Loucy (cell line): ENCODE measurements around the gene TENM4.
"Not testable (repeated sequence)": the region's sequence is repeated elsewhere in the genome, so short reads cannot be mapped to it uniquely, and the experiment has no call there.

Experiments
- H2AFZ ChIP-seq: fragments of 200-600 bp; sonication (generic); 2 replicates; pipeline ENCODE4 v1.6.0; 2016; ENCODE audit warnings: antibody characterized with exemption, mild to moderate bottlenecking, low read length, moderate library complexity
- H3F3A ChIP-seq: fragments of 200-600 bp; 2 replicates; pipeline ENCODE4 v1.6.0; 2016; ENCODE audit warnings: antibody characterized with exemption, low read depth, mild to moderate bottlenecking
- H3K27me3 ChIP-seq: fragments of 200-600 bp; sonication (generic); 2 replicates; pipeline ENCODE4 v1.6.1; 2014; ENCODE audit warnings: low read length, mild to moderate bottlenecking; ENCODE audit not compliant: insufficient read depth, poor library complexity, severe bottlenecking
- H3K36me3 ChIP-seq: fragments of 200-600 bp; sonication (generic); 2 replicates; pipeline ENCODE4 v1.6.1; 2016; ENCODE audit warnings: low read length; ENCODE audit not compliant: insufficient read depth
- H3K4me1 ChIP-seq: fragments of 200-600 bp; sonication (generic); 2 replicates; pipeline ENCODE4 v1.5.1; 2014; ENCODE audit warnings: low read length, mild to moderate bottlenecking; ENCODE audit not compliant: insufficient read depth, poor library complexity, severe bottlenecking
- H3K4me2 ChIP-seq: fragments of 200-600 bp; sonication (generic); 2 replicates; pipeline ENCODE4 v1.6.0; 2014; ENCODE audit warnings: antibody characterized with exemption, low read length, low read depth, mild to moderate bottlenecking; ENCODE audit not compliant: poor library complexity, severe bottlenecking
- H3K4me3 ChIP-seq: fragments of 200-600 bp; sonication (generic); 2 replicates; pipeline ENCODE4 v1.5.1; 2014; ENCODE audit warnings: low read length, mild to moderate bottlenecking, mixed read lengths; ENCODE audit not compliant: poor library complexity, severe bottlenecking
- H3K79me2 ChIP-seq: fragments of 200-600 bp; sonication (generic); 2 replicates; pipeline ENCODE4 v1.6.1; 2014; ENCODE audit warnings: low read length; ENCODE audit not compliant: insufficient read depth
- H3K9ac ChIP-seq: fragments of 200-600 bp; sonication (generic); 2 replicates; pipeline ENCODE4 v1.6.0; 2014; ENCODE audit warnings: mild to moderate bottlenecking, low read depth, low read length, moderate library complexity; ENCODE audit not compliant: poor library complexity, severe bottlenecking
- H3K9me2 ChIP-seq: fragments of 200-600 bp; sonication (generic); replicated peaks from 2 replicates; pipeline ENCODE4 v1.6.1; 2016; ENCODE audit warnings: low read depth, low read length, mixed read lengths
- H3K9me3 ChIP-seq: fragments of 200-600 bp; sonication (generic); 2 replicates; pipeline ENCODE4 v1.6.1; 2014; ENCODE audit warnings: mild to moderate bottlenecking, antibody characterized with exemption, low read length, low read depth; ENCODE audit not compliant: insufficient read depth
- H4K20me1 ChIP-seq: fragments of 200-600 bp; sonication (generic); 2 replicates; pipeline ENCODE4 v1.6.0; 2014; ENCODE audit warnings: antibody characterized with exemption, low read length, mild to moderate bottlenecking; ENCODE audit not compliant: insufficient read depth, poor library complexity, severe bottlenecking
- CTCF ChIP-seq: fragments of 200-600 bp; sonication (generic); conservative IDR thresholded peaks from 2 replicates; pipeline ENCODE4 v1.5.1; 2014; ENCODE audit warnings: mild to moderate bottlenecking, antibody characterized with exemption, low read length
- EZH2phosphoT487 ChIP-seq: fragments of 200-600 bp; IDR thresholded peaks from 2 replicates; pipeline ENCODE4 v1.6.1; 2018; ENCODE audit warnings: antibody characterized with exemption, mild to moderate bottlenecking, moderate library complexity, borderline replicate concordance

The TENM4 gene

GRCh38 chr11:78985663-78986062 is 455.2 kb downstream of the TENM4 start:
- Histone ChIP-seq H3K9me3 (no peaks in the 10 kb centered on the region; the same call in 1 of the 2 replicates), H3K4me1 (no peaks in the 10 kb centered on the region), H3K9me2 (no peaks in the 10 kb centered on the region), H3K4me3 (no peak overlapping the region), H3K4me2 (no peak overlapping the region), H3K36me3 (no peaks in the 10 kb centered on the region), H3K9ac (no peak overlapping the region), H2AFZ (no peak overlapping the region), H3F3A (no peaks in the 10 kb centered on the region), H4K20me1 (no peaks in the 10 kb centered on the region), H3K27me3 (no peaks in the 10 kb centered on the region), H3K79me2 (no peaks in the 10 kb centered on the region)
- TF ChIP-seq EZH2phosphoT487, result no peak
- no peak for TF ChIP-seq CTCF

GRCh38 chr11:78982473-78982872 is 458.4 kb downstream of the TENM4 start:
- no peak for TF ChIP-seq EZH2phosphoT487
- Histone ChIP-seq H3K4me3 (no peak overlapping the region), H3K4me1 (no peaks in the 10 kb centered on the region), H3K36me3 (no peaks in the 10 kb centered on the region), H3K27me3 (no peaks in the 10 kb centered on the region), H3F3A (no peaks in the 10 kb centered on the region), H3K9me3 (no peaks in the 10 kb centered on the region; the same call in 1 of the 2 replicates), H3K9me2 (no peaks in the 10 kb centered on the region), H3K79me2 (no peaks in the 10 kb centered on the region), H3K9ac (no peak overlapping the region), H4K20me1 (no peaks in the 10 kb centered on the region), H3K4me2 (no peak overlapping the region), H2AFZ (no peak overlapping the region)

GRCh38 chr11:78981153-78981552 is 459.7 kb downstream of the TENM4 start:
- H3K9ac ChIP-seq, result no peak overlapping the region
- H3K4me1 ChIP-seq, result no peaks in the 10 kb centered on the region
- no peak overlapping the region for H3K4me2 ChIP-seq
- H2AFZ ChIP-seq, result no peak overlapping the region
- no peaks in the 10 kb centered on the region for H3K79me2 ChIP-seq
- H3K27me3 ChIP-seq, result no peaks in the 10 kb centered on the region
- no peak for TF ChIP-seq CTCF
- TF ChIP-seq EZH2phosphoT487, result no peak
- no peaks in the 10 kb centered on the region for H3K36me3 ChIP-seq
- no peaks in the 10 kb centered on the region for H3F3A ChIP-seq
- no peak overlapping the region for H3K4me3 ChIP-seq
- H3K9me3 ChIP-seq, result no peaks in the 10 kb centered on the region; the same call in 1 of the 2 replicates
- H4K20me1 ChIP-seq, result no peaks in the 10 kb centered on the region
- no peaks in the 10 kb centered on the region for H3K9me2 ChIP-seq

- Histone ChIP-seq H4K20me1 (no peaks in the 10 kb centered on the region), H3K4me2 (no peak overlapping the region), H3K9me2 (no peaks in the 10 kb centered on the region), H3K4me1 (no peaks in the 10 kb centered on the region), H3F3A (no peaks in the 10 kb centered on the region), H2AFZ (no peak overlapping the region), H3K4me3 (no peak overlapping the region), H3K27me3 (no peaks in the 10 kb centered on the region), H3K9me3 (no peaks in the 10 kb centered on the region; the same call in 1 of the 2 replicates), H3K9ac (no peak overlapping the region), H3K79me2 (no peaks in the 10 kb centered on the region), H3K36me3 (no peaks in the 10 kb centered on the region)
- TF ChIP-seq EZH2phosphoT487 (no peak), CTCF (no peak)
These were observed 462.0 kb downstream of the TENM4 start for GRCh38 chr11:78978831-78979230.

GRCh38 chr11:78977848-78978247 is 463.0 kb downstream of the TENM4 start:
- H3K36me3 ChIP-seq, H4K20me1 ChIP-seq: not testable (repeated sequence)

More at GRCh38 chr11:78977848-78978247, 463.0 kb downstream of the TENM4 start:
- not testable (repeated sequence) for H3K4me1 ChIP-seq, H3K27me3 ChIP-seq, H2AFZ ChIP-seq, H3K79me2 ChIP-seq, H3F3A ChIP-seq, H3K4me3 ChIP-seq, H3K9ac ChIP-seq, H3K9me3 ChIP-seq, H3K9me2 ChIP-seq, H3K4me2 ChIP-seq
